Stimulated activated CD4-positive, alpha-beta T cell treated with anti-CD3 and anti-CD28 coated beads, Interleukin-15, amount 100 ng/mL, for 24 hours (primary cell): Measurements from ENCODE around the gene TUBGCP2.

Experiments
- DNase-seq: peaks from one replicate; pipeline ENCODE4 v3.0.0-alpha.2; 2020

TUBGCP2 gene

DNA sequence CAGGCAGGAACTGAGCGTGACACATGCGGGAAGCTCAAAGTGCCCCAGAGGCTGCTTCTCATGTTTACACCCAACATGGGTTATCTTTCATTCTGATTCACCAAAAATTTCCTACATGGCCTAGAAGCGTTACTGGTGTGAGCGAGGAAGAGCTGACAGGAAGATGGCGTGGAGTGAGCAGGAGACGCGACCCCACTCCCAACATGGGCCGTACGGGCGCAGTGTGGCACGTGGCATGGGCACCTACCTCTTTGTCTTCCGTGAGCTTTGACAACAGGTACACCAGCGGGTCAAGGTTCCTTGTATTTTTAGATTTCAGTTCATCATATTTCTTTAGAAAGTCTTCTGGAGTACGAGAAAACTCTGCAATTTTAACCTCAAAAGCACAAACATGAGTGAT is 8.9 kb downstream of the TUBGCP2 start:
- DNase-seq = no peak

DNA sequence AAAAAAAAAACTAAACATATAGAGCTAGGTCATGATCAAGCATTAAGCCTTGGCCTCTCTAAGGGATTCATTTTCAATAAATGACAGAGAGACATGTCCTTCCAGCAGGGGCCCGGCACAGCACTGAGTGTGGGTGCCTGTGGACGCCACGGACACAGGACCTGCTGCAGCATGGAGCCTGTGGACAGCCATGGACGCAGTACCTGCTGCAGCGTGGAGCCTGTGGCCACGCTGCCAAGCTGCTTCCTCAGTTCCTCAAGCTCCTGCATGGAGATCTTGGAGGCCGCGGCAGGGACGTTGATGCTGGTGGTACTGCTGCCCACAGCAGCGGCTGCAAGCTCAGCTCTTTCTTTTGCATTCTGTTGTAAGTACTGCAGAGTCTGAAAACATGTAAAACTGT is 9.4 kb downstream of the TUBGCP2 start:
- DNase-seq = no peak

DNA sequence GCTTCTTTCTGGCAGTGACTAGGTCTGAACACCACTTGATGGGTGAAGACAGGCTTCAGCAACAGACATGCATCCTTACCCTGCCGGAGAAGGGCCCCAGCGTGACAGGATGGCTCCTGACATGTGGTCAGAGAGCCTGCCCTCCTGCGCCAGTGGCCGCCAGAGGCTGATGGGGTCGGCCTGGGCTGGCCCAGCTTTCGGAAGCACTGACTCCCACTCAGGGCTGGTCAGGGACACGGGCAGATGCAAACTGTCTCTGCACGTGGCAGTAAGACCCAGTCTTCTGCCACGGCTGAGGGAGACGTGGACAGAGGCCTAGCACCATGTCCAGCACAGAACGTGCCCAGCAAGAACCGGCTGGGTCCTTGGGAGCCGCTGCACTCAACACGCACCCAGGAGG is 10.2 kb downstream of the TUBGCP2 start:
- DNase-seq = no peak

DNA sequence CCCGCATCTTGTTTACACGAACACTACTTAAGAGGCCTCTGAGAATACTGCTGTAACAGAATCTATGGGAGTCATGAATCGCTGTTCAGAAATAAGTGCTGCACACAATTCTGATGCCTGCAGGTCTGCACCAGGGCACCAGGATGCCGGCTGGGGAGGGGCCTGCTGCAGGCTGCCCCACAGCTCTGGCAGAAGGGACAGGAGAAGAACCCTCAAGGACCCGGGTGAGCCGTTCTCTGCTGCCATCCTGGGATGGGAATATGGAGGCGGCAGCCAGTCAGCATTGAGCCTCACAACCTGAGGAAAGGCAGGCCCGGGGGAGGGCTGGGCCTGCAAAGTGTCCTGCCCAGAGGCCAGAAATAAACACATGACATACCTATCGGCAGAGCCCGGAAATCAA is 11.2 kb downstream of the TUBGCP2 start:
- DNase-seq = no peak

DNA sequence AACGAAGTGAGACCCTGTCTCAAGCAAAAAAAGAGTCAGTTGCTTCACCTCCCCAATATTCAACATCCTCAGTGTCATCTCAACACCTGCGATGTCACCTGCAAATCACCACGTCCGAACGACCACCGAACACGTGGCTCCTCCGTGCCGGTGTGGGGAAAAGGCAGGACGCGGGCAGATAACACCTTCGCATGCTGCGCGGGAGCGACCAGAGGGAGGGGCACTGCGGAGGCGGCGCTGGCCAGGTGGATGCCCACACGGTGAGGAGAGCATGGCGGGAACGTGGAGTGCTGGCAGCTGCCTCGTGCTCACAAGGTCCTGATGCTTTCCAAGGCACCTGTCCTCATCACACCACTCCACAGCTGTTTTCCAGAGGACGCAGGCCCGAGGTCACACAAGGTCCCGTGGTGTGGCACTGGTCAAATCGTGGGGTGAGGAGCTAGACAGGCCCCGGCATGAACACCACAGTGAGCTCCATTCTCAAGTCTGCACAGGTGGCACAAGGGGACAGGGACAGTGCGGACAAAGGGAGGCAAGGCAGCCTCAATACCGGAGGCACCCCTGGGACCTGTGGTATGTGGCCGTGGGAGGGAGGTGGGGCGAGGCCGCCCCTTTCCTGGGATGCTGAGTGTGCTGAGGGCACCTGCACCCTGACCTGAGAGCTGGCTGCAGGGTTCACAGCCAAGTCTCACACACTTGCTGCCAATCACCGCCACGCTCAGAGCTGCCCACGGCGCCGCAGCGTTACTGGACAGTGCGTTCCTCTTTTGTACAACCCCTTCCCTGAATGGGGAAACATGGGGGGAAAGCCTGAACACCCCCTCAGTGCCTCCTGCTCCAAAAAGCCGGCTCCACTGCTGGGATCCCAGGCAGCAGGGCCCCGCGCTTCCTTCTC is 13.0 kb downstream of the TUBGCP2 start:
- no peak for DNase-seq

DNA sequence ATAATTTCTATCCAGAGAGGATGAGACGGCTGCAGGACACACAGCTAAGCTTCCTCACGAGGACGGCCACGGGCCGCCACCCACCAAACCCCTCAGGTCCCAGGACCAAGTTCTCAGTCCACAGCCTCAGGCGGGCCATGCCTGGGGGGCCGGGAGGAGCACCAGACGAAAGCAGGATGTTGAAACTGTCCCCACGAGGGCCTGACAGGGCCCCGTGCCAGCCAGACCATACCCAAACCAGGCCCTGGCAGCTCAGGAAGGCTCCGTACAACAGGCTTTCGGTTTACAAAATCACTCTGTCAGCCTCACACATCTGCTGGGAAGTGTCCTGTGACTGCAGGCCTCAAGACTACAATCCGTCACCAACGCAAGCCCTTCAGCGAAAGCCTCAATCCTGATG is 14.5 kb downstream of the TUBGCP2 start:
- DNase-seq = no peak

DNA sequence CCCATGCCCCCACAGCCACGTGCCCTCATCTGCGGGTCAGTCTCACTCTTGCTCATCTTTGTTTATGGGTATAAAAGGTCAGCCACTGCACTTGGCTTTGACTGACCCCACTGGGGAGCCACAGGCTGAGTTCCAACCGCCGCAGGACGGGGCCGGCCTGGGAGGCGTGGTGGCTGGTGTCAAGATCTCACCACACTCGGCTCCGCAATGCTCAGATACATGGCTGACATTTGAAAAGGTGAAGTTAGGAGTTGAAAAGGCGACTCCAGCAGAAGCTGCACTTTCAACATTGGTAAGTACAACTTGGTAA is 14.9 kb downstream of the TUBGCP2 start:
- DNase-seq = no peak

DNA sequence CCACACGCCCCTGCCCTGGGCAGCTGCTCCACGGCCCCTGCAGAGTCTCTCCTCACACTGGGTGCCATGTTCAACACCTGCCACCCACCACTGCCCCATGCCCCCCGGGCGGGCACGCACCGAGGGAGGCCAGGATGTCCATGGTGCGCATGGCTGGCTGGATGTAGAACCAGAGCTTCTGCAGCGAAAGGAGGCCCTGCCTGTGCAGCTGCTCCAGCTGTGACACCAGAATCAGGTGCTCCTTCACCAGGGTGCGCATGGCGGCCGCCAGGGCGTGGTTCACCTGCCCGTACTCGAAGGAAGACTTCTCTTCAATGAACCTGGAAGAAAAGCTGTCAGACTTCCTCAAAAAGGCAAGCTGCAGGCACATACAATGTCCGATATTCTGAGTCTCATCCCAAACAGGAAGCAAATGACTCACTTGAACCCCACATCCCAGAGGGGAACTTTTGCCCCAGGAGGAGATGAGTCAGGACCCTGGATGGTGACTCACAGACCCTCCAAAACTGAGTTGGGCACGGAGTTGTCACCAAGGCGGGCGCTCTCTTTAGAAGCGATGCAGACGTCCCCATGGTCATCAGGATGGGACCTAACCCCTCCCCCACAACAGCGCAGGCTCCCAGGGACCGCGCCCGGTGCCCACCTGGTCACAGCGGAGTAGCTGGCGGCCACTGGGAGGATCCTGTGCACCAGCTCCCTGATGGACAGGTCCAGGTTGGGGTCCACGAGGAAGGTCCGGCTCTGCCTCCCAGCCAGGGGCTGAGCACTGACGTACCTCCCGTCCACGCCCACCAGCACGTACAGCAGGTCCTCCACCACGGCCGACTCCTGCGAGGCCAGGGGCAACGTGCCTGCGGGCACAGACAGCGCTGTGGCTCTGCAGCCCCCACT is 15.5 kb downstream of the TUBGCP2 start:
- peak; percentile 41 for DNase-seq

DNA sequence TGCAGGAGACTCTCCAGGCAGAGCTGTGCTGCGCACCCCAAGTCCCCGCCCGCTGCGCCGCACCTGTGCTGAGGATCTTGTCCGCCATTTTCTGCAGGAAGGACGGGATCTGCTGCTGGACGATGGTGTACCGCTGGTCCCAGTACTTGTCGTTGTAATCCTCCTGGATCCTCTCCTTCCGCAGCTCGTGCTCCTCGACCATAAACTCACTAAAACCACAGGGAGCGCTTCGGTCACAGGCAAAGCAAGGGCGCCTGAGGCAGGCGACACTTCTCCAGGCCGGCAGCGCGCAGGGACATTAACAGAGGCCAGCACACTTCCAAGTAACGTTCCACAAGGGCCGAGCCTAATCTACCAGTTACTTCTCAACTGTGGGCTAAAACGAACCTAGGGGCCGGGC is 18.9 kb downstream of the TUBGCP2 start:
- DNase-seq = no peak

DNA sequence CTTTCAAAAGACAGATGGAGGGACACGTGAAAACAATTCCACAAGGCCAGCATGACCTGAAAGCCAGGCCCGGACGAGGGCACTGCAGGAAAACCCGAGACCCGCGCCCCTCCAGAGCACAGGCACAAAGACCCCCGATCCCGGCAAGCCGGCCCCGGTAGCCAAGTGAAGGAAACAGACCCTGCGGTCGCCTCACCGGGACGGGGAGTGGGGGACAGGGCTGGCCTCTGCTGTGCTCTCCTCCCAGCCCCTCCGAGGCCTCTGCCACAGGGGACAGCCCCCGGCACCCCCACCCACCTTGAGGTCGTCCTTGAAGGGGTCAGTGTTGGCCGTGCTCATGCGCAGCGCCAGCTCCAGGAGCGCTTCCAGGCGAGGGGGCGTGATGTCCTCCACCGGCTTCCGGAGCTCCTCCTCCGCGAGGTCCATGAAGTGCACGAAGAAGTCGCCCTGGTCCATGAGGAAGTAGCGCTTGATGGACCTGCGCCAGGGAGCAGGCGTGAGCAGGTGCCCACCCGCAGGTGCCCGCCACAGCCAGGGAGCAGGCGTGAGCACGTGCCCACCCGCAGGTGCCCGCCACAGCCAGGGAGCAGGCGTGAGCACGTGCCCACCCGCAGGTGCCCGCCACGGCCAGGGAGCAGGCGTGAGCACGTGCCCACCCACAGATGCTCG is 20.7 kb downstream of the TUBGCP2 start:
- DNase-seq = no peak

DNA sequence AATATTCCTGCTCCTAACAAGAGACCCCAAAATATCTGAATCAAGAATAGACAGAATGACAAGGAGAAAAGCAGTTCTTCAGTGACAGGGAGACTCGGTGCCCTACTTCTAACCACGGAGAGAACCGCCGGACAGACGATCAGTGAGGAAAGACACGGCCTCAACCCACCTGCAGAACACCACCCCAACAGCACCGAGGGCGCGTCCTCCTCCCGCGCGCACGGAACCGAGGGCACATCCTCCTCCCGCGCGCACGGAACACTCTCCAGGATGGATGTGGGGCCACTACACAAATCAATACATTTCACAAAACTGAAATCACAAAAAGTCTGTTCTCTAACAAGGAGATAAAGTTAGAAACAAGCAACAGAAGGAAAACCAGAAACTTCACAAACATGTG is 22.3 kb downstream of the TUBGCP2 start:
- no peak for DNase-seq

DNA sequence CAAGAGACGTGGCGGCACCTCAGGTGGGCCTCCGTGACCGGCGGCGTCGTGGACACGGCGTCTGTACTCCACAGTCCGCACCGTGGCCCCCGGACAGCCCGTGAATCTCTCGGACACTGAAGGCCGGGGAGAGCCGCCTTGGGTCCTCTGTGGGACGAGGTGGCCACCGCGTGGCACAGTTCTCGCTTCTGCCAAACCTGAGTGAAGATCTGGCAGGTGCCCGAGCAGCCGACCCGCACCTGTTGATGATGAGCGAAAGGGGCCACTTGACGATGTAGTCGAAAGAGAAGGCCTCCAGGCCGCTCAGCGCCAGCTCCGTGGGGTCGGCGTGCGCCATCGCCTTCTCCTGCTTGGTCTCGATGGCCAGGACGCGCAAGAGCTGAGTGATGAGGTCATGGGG is 23.5 kb downstream of the TUBGCP2 start:
- no peak for DNase-seq

DNA sequence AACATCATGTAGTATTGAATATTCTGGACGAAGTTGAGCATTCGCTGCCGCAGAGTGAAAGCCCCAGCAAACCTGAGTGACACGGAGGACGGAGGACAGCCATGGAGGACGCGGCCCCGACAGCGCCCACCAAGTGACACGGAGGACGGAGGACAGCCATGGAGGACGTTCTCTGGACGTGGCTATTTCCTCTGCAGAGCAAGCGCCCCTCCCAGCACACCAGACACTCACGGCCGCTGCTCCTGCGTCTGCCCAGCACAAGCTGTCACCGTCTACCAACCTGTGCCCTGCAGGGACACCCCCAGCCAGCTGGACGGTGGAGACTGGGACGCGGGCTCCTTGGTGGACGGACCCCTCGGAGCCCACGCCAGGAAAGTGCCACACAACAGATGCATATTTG is 24.7 kb downstream of the TUBGCP2 start:
- DNase-seq = no peak

DNA sequence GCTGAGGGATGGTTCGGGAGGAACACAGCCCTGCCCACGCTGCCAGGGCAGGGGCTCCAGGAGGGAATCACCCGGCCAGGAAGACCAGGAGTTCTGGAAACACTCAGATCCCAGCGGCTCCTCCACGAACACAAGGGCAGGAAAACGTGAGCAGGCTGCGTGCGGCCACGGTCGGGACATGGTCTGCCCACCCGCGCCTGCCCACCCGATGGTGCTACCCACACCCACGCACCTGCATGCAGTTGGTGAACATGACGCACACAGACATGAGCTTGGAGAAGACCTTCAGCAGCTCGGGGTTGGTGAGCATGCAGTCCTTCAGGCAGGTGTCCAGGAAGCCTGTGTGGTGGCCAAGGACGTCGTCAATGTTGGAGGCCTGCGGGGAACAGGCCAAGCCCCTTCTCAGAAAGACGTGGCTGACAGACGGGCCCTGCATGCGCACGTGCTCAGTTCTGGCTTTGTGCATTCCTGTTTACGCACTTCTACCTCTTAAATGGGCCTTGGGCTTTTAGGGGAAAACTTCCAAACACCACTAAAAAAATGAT is 25.8 kb downstream of the TUBGCP2 start:
- DNase-seq = no peak

DNA sequence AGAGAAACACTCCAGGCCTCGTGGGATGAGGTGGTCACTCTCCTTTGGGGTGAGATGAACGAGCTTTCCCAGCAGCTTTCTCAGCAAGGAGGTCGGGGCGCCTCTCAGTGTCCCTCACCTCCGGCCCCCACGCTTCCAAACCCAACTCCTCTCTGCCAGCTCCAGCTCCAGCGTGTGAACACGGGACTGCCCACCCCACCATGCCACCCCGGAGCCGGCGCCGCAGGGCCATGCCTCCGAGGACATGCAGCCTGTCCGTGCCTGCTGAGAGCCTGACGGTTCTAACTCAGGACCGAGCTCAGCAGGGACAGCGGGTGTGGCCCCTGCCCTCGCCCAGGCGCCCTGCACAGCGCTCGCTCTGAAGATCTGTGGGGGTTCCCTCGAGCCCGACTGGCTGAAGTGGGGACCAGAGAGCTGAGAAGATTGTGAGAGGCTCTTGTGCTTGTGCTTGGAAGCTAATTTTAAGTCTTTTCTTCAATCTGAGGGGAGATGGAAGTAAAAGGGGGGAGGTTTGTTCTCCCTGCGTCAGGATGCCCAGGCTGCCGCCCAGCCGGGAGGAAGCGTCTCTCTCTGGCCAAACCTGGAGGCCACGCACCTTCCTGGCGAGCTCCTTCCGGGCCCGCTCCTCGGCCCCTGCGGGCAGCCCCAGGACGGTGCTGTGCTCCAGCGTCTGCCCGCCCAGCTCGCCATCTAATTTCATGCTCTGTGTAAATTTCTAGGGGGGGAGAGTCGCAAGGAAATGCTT is 26.9 kb downstream of the TUBGCP2 start:
- no peak for DNase-seq

DNA sequence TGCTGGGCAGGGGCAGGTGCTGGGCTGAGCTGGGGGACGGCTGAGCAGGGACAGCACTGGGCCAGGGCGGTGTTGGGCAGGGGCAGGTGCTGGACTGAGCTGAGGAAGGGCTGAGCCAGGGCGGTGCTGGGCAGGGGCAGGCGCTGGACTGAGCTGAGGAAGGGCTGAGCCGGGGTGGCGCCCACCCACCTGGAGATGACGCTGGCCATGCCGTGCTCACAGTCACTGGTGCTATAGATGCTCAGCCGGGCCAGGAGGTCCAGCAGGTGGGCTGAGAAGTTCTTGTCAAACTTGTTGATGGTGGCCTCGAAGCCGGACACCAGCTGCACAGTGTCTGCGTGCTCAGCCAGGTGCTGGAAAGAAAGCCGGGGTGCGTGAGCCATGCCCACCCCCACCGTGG is 27.6 kb downstream of the TUBGCP2 start:
- no peak for DNase-seq

DNA sequence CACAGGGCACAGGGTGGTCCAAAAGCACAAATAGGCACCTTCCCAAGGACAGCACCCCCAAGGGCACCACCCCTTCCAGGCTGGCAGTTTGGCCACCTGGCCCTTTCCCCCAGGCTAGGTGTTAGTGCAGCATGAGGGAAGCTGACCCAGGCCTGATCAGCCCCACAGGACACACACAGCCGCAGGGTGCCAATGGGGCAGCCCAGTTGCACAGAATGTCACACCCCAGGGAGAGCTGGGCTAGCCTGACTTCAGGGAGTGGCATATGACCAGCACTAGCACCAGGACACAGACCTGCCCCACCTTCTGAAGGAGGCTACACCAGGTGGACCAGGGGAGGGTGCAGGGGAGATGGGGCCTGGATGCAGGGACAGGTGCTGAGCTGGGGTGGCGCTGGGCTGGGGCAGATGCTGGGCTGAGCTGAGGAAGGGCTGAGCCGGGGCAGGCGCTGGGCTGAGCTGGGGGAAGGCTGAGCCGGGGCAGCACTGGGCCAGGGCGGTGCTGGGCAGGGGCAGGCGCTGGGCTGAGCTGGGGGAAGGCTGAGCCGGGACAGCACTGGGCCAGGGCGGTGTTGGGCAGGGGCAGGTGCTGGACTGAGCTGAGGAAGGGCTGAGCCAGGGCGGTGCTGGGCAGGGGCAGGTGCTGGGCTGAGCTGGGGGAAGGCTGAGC is 28.1 kb downstream of the TUBGCP2 start:
- no peak for DNase-seq

DNA sequence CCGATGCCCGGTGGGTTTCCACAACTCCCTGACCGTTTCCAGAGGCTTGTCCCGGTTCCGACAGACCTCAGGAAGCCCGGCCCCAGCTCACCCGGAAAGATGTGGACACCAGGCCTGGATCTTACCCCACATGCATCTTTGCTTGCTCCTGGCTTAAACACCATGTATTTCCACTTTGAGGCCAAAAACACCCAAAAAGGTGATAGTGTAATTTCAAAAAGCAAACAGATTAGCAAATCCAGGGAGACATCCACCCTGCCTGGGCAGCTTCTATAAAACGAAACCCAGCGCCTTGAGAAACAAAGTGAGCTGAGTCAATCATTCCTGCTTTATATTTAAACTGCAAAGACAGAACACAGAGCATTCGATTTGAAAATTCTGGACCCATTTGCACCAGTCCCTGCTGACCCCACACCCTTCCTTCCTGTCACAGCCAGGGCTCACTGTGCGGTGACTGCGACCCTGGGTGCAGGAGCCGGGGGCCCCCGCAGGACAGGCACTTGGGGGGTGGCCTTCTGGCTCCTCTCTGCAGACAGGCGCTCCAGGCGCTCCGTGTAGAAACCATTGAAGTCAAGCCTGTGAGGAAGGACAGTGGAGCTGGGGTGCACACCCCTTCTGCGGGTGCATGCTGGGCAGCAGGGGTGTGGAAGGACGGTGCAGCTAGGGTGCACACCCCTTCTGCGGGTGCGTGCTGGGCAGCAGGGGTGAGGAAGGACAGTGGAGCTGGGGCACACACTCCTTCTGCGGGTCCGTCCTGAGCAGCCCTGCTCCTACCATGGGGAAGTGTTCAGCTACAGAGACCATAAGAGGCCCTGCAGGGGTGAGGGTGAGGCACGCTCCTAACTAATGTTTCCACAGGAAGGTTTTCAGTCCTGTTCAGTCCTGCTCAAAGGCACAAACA is 29.1 kb downstream of the TUBGCP2 start:
- DNase-seq = no peak

DNA sequence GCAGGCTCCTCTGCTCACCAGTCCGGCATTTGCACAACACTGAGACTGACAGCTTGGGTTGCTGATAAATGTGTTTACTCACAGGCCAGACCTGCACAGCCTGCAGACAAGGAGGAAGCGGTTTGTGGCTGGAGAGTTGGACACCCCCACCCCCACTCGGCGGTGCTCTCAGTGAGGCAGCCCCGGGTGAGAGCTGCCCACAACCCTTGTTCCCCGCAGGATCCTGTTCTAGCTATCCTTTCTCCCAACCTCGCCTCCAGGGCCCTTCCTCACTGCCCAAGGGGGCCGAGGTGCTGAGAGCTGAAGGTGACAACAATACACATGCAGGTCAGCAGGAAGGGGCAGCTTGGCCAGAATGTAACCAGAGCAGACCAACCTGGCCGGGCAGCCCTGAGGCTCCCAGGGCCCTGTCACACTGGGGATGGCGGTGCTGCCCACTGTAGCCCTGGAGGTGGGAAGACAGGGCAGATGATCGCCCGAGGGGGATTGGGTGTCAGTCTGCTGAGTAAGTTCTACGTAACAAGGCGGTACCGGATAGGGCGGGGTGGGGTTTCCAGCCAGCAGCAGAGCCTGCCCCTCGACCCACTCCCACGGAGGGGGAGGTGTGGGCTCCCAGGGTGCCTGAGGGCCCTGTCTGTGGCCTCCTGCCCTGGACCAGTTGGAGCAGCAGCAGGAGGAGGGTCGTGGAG is 30.0 kb downstream of the TUBGCP2 start:
- DNase-seq = peak; percentile 59

DNA sequence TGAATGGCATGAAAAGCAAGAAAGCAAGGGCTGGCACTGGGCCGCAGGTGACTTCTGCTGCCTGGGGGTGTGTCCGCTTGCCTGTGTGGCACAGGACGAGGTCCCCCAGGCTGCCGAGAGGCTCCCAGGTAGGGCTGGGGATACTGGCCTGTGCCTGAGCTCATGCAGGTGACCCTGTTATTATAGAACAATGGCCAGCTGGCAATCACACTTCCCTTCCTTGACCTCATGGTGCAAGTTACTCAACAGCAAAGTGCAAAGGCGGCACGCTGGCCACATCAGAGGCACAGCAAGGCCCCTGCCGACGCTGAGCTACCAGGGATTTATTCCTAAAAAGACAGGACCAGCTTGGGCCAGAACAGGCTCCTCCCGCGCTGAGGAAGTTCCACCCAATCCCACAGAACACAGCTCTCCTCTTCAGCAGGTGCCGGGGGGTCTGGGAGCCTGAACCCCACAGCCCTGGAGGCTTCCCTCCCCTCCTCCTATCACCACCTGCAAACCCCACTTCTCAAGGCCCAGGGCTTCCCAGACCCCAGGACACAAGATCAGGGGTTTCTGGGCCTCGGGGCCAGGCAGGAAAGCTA is 30.6 kb downstream of the TUBGCP2 start:
- DNase-seq = no peak
